Measurements from ENCODE around the gene AKR1A1.
"Not testable (repeated sequence)": the region's sequence is repeated elsewhere in the genome, so short reads cannot be mapped to it uniquely, and the experiment has no call there.

The AKR1A1 gene

DNA sequence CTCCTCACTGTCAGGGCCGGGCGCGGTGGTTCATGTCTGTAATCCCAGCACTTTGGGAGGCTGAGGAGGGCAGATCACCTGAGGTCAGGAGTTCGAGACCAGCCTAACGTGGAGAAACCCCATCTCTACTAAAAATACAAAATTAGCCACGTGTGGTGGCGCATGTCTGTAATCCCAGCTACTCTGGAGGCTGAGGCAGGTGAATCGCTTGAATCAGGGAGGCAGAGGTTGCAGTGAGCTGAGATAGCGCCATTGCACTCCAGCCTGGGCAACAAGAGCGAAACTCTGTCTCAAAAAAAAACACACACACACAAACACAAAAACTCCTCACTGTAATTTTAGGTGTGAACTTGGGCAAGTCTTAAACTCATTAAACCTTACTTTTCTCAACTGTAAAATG is 26.7 kb upstream of the AKR1A1 start:
- not testable (repeated sequence) for DNase-seq

DNA sequence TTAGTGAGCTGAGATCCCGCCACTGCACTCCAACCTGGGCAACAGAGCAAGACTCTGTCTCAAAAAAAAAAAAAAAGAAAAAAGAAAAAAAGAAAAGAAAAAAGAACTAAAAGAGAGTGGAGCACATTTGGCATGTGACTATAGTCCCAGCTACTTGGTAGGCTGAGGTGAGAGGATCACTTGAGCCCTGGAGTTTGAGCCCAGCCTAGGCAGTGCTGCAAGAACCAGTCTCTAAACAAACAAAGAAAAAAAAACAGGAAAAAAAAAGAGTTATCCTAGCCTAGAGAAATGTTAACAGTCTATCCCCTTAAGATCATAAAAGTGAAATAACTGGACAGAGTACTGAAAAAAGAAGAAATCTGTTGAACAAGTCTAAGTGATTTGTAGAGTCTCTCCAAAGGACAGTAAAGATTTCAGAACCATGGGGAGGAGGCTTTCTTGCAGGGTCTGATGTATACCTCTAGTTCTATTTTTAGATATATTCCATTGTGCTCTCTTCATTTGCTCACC is 24.4 kb upstream of the AKR1A1 start:
- DNase-seq = no peak

DNA sequence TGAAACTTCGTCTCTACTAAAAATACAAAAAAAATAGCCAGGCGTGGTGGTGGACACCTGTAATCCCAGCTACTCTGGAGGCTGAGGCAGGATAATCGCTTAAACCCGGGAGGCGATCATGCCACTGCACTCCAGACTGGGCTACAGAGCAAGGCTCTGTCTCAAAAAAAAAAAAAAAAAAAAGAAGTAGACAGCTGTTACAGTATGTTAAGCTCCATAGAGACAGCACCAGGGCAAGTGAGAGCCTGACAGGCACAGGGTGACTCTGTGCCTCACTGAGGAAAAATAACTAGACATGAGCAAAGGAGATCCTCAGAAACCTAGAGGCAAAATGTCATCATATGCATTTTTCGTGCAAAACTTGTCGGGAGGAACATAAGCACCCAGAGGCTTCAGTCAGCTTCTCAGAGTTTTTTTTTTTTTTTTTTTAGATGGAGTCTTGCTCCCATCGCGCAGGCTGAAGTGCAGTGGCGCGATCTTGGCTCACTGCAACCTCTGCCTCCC is 19.9 kb upstream of the AKR1A1 start:
- DNase-seq = no peak

DNA sequence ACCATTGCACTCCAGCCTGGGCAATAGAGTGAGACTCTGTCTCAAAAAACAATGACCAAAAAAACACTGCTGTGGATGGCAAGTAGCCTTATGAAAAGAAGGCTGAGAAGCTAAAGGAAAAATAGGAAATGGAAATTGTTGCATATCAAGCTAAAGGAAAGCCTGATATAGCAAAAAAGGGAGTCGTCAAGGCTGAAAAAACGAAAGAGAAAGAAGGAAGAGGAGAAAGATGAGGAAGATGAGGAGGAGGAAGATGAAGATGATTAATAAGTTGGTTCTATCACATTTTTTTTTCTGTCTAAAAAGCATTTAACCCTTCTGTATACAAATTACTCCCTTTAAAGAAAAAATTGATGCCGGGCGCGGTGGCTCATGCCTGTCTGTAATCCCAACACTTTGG is 18.8 kb upstream of the AKR1A1 start:
- no peak for DNase-seq

DNA sequence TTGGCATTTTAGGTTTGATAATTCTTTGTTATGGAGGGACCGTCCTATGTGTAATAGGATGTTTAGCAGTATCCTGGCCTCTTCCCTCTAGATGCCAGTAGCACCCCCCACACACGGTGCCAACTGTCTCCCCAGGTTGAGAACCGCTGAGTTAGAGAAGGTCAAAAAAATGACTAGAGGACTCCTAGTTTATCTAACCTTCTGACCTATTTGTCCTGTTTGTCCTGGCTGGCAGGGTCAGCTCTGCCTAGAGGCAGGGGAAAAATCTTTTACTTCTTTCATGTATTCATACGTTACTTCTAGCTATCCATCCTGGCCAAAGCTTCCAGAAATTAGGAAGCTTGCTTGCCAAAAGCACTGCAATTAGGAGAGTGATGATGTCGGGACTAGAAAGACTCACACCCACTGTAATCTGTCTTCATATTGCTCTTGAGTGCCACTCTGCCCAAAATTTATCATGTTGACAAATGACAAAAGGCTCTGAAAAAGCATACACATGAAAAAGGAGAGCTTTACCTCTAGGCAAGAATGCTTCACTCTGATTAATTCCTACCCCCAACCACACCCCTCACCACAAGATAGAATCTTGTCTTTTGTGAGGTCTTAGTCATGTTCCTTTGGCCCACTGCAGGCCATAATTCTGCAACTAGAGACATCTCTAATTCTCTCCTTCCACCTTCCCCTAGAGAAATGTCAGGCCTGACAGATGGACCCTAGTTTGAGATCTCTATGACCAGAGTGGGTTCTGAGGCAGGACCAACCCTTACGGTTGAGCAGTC is 14.4 kb upstream of the AKR1A1 start:
- peak; percentile 20 for DNase-seq

DNA sequence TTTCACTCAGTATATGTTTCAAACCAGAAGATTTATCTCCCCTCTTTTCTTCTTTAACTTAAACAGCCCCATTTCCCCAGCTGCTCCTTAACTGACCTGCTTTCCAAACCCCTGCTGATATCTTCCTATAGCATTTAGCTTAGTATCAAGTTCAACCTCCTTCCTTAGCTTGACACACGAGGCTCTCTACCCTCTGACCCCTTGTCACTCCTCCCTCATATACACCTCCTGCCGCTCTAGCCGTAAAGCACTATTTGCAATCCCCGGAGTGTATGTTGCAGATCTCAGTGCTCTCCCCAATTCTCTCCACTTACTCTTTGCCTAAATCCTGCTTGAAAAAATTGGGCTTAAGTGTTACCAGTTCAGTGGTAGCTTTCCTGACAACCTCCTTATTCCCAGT is 13.7 kb upstream of the AKR1A1 start:
- DNase-seq = no peak

DNA sequence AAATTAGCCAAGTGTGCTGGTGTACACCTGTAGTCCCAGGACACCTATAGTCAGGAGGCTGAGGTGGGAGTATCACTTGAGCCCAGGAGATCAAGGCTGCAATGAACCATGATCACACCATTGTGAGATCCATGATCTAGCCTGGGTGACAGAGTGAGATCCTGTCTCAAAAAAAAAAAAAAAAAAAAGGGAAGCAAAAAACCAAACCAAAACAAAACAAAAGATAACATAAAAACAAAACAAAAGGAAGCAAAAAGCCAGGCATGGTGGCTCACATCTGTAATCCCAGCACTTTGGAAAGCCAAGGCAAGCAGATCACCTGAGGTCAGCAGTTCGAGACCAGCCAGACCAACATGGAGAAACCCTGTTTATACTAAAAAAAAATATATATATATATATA is 9.4 kb upstream of the AKR1A1 start:
- no peak for DNase-seq

DNA sequence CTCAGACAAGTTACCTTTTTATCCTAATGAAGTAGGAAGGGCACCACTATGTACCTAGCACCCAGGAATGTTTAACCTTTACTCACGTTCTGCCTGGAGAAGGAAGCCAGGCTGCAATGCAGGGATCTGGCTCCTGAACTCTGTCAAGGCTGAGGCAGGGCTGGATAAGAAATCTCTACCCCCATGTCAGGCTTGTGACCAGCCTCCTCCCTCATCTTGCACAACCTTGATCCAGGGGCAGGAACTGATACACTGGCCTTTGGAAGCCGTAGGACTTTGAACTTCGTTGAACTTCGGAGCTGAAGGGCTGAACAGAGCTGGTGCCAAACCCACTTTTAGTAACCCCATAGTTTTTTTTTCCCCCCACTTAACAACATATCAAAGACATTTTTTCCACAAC is 8.0 kb upstream of the AKR1A1 start:
- DNase-seq = no peak

DNA sequence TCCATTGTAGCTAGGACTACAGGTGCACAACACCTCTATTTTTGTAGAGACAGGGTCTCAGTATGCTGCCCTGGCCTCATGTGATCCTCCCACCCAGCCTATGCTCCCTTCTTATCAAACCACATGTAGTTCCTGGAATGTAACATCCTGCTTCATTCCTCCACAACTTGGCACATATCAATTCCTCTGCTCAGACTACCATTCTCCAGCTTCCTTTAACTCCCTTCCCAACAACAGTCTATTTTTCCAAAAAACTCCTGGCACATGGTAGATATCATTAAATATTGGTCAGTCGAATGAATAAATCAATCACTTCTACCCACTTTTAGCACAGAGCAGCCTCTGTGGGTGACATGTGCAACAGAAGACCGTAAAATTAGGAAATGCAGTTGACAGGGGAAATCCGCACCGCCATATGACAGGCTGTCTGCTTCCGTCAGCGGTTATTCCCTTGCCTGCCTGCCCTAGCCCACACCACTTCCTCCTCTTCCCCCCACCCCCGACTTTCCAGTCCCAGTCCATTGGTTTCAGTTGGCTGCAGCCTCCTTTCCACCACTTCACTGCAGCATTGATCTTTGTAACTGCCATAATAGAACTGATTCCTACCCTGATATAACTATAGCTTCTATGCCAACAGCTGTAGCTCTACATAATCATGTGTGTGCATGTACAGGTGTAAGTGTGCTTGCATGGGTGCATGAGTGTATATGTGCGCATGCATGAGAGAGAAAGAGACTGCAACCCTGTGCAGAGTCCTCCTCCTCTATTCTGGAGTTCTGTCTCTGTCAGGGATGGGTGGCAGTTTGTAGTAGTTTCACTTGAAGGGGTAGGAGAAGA is 6.8 kb upstream of the AKR1A1 start:
- DNase-seq = peak; percentile 27

DNA sequence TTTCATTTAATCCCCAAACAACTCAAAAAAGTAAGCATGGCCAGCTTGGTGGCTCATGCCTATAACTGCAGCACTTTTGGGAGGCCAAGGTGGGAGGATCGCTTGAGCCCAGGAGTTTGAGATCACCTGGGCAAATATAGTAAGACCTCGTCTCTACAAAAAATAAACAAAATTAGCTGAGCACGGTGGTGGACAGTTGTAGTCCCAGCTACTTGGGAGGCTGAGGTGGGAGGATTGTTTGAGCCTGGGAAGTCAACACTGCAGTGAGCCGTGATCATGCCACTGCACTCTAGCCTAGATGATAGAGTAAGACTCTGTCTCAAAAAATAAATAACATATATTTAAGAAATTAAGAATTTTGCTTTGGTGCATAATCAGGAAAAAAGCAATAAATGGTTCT is 6.1 kb upstream of the AKR1A1 start:
- no peak for DNase-seq

DNA sequence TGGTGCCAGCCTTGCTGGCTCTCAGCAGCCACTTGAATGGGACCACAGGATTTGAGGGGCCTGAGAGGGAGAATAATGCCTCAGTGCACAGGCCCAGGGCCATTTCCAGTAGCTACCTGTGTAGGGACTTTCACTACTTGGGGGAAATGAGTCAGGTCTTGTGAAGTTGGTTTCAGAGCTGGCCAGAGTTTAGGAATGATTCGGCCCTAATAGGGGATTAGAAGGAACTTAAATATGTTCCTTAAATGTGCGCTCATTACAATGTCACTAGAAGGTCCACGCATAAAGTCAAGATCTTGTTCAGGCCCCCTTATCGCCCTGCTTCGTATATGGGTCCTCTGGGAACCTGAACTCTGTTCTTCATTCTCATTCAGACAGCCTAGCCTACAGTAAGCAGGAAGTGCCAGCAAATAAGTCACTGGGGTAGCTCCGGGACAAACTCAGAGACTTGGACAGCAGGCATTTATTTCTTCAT is 5.6 kb upstream of the AKR1A1 start:
- no peak for DNase-seq

DNA sequence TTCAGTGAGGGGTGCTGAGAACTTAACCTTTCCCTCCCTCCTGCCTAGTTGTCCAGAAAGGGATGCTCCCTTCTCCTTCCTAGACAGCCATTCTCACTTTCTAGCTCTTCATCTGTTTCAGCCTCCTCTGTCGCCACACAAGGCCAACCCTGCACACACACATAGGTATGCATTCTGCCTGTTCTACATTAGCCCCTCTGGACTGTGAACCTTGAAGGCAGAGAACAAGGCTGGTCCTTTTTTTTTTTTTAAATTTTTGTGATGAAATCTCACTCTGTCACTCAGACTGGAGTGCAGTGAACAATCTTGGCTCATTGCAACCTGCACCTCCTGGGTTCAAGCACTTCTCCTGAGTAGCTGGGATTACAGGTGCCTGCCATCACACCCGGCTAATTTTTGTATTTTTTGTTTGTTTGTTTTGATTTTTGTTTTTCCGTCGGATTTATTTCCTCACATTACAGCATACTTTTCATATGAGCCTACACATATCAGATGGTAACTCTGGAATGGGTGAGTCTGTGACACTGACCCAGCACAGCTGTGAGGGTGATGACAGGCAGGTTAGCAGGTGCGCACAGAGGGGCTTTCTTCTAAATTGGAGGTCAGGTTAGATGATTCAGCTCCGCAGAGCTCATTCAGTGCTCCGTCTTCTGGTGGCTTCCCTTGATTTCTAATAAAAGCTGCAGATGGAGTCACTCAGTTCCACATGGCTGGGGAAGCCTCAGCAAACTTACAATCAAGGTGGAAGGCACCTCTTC is 4.9 kb upstream of the AKR1A1 start:
- DNase-seq = no peak

DNA sequence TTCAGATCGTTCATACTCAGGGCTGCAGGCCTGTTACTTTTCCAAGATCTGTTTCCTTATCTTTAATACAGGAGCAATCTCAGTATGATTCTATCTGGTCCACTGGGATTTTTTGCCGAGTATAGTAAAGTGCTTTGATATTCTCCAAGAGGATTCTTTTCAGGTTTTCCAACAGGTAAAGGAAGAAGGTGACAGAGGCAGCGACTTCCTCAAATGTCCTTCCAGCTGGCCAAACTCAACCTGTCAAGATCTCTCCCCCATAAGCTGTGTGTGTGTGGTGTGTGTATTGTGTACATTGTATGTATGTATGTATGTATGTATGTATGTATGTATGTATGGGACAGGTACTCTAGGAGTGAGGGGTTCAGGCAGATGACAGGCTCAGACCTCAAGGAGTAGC is 1.1 kb downstream of the AKR1A1 start:
- DNase-seq = no peak

DNA sequence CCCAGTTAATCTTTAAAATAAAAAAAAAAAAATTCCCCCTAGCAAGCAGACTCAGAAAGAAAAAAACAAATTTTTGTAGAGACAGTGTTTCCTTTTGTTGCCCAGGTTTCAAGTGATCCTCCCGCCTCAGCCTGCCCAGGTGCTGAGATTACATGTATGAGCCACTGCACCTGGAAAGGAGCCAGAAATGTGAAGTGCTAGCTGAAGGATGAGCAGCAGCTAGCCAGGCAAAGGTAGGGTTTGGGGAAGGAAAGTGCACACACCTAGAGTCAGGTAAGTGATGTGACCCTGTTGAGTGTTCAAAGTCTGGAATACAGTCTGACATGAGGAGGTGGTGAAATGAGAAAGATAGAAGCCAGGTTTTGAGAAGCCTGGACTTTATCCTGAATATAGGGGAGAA is 1.7 kb downstream of the AKR1A1 start:
- DNase-seq = no peak

DNA sequence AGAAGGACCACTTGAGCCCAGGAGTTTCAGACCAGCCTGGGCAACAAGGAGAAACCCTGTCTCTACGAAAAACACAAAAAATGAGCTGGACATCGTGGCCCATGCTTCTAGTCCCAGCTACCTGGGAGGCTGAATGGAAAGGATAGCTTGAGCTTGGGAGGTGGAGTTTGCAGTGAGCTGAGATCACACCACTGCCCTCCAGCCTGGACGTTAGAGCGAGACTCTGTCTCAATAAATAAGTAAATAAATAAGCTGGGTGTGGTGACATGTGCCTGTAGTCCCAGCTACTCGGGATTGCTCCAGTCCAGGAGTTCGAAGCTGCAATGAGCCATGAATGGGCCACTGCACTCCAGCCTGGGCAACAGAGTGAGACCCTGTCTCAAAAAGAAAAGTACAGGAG is 3.6 kb downstream of the AKR1A1 start:
- no peak for DNase-seq

DNA sequence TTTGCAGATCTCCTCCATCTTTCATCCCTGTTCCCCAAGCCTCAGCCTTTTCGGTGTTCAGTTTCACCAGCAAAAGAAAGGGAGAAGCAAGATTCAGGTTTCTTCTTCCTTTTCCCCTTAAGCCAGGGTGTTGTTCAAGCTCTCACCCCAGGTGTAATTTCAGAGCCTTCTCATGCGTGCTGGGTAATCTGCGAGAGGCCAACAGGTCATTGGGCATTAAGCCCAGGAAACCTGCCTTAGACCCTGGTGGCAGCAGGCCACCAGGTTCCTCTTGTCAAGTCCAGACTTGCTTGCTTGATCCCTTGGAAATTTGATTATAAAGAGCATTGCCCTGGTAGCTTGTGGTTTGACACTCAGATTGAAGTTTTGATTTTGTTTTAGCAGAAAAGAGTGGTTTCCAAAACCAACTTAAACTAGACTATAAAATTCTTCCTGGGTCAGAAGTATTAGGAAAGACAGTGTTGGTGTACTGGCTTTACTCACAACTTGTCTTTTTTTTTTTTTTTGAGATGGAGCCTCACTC is 6.9 kb downstream of the AKR1A1 start:
- DNase-seq = no peak

DNA sequence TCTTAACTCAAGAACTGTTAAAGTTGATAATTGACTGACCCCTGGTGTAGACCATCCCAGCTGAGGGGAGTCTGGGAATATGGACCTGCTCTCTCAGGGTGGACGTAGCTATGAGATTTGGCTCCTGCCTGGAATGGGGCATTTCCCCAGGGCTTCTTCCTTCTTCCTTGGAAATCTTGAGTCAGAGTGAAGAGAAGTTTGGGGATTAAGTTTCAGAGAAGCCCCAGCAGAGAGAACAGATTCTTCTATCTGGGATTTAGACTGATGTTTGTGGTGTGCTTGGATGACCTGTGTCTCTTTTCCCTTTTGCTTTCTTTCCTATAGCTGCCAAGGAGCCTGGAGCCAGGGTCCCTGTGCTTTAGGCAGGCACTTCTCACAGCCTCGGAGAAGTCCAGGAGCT is 13.2 kb downstream of the AKR1A1 start:
- DNase-seq = no peak

DNA sequence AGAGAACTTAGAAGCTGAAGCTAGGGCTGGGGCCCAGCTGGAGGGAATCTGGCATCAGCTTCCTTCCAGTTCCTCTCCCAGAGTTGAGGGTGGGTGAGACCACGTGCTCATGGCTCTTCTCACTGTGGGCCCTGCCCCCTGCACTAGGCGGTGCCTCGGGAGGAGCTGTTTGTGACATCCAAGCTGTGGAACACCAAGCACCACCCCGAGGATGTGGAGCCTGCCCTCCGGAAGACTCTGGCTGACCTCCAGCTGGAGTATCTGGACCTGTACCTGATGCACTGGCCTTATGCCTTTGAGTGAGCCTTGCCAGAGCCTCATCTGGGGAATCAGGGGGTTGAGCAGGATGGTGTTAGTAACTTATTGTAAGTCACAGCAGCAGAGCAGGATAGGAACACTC is 16.1 kb downstream of the AKR1A1 start:
- no peak for DNase-seq

DNA sequence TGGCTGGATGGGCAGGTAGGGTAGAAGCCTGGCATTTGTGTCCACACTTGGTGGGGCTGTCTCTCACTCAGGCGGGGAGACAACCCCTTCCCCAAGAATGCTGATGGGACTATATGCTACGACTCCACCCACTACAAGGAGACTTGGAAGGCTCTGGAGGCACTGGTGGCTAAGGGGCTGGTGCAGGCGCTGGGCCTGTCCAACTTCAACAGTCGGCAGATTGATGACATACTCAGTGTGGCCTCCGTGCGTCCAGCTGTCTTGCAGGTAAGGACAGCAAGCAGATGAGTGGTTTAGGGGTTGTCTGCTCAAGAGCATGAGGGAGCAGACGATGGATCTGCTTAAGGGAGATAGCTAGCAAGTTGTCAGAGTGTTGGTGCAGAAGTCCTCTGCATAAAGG is 17.3 kb downstream of the AKR1A1 start:
- DNase-seq = no peak

DNA sequence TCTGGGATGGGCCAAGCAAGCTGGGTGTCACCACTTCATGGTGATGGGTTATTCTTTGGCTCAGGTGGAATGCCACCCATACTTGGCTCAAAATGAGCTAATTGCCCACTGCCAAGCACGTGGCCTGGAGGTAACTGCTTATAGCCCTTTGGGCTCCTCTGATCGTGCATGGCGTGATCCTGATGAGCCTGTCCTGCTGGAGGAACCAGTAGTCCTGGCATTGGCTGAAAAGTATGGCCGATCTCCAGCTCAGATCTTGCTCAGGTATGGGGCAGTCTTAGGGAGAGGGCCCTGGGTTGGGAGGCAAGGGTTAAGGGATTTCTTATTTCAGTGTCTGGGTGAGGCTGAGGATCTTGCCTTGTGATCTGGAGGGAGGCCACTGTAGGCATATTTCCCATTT is 17.8 kb downstream of the AKR1A1 start:
- no peak for DNase-seq

DNA sequence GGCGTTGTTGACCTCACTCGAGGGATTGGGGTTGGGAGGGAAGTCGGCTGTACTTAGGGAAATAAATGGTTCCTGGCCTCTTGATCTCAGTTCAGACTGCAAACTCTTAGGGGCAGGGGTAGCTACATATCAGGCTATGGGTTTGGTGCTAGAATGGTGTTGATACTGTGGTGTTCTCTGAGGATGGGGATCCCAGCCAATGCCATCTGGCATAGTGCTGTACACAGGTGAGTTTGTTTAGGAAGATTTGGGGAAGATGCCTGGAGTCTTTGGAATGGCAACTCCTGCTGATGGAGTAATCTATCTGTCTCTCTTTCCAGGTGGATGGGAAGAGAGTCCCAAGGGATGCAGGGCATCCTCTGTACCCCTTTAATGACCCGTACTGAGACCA is 18.9 kb downstream of the AKR1A1 start:
- DNase-seq = no peak

DNA sequence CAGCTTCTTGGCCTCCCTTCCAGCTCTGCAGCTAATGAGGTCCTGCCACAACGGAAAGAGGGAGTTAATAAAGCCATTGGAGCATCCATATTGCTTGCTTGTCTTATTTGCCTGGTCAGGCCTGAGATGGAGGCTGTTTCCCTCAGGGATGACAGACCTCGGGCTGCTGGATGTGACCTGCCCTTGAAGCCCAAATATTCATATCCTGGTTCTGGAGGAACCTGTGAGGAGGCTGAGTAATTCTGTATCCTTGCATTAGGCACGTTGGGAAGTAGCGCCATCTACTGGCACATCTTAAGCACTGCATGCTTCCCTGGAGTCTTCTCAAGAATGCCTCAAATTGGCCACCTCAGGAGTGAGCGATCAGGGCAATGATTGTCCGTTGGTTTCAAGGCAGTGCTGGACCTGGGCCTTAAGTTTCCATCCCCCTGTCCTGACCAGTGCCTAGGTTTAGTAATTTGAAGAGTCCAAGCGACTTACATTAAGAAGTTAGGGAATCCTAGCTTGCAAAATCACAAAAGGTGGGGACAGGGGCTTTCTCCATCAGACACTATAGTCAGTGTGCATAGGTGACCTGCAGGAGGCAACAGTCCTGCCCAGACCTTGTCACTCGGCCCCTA is 19.4 kb downstream of the AKR1A1 start:
- peak; percentile 77 for DNase-seq
